ENCODE data around the gene PARD3B.
A peak's percentile ranks its signal among the peaks of the same experiment; 100 is the strongest.

PARD3B gene

DNA sequence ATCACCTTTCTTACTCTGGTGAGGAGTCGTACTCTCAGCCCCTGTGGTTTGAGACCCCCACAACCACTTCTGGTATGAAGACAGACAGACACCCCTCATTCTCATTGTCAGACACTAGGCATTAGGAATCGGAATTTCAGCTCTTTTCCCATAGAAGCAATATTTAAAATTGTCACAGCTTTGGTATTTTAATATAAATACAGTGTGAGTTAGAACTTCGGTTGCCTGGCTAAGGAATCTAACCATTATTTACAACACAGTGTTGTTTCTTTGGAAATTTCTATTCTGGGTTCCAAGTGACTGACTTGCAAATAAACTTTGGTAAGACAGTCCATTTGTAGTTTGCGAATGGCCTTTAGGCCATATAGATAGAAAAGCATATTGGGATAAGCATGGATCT lies 318.1 kb downstream of the PARD3B start:
- TF ChIP-seq ZNF274 (IDR thresholded peaks at IDR 0.05; ENCODE audit: low read depth, low read length) (no peak), YY1 (IDR thresholded peaks at IDR 0.05; ENCODE audit: insufficient read depth, insufficient read length) (no peak), SUZ12 (IDR thresholded peaks at IDR 0.05; ENCODE audit: extremely low read depth, insufficient read depth, insufficient read length) (no peak)
- Histone ChIP-seq H3K9ac (ENCODE audit: insufficient read length, low read depth) (no peak overlapping the region), H3K36me3 (ENCODE audit: insufficient read depth, insufficient read length, low read length) (no peaks in the 10 kb centered on the region), H3K4me3 (ENCODE audit: insufficient read length, low read depth) (no peak overlapping the region), H3K4me1 (ENCODE audit: insufficient read depth, insufficient read length) (no peaks in the 10 kb centered on the region), H3K27me3 (ENCODE audit: insufficient read depth, insufficient read length) (no peaks in the 10 kb centered on the region), H3K9me3 (ENCODE audit: insufficient read depth, low read length) (no peaks in the 10 kb centered on the region)
- DNase-seq (ENCODE audit: low read depth, low spot score) = no peak

DNA sequence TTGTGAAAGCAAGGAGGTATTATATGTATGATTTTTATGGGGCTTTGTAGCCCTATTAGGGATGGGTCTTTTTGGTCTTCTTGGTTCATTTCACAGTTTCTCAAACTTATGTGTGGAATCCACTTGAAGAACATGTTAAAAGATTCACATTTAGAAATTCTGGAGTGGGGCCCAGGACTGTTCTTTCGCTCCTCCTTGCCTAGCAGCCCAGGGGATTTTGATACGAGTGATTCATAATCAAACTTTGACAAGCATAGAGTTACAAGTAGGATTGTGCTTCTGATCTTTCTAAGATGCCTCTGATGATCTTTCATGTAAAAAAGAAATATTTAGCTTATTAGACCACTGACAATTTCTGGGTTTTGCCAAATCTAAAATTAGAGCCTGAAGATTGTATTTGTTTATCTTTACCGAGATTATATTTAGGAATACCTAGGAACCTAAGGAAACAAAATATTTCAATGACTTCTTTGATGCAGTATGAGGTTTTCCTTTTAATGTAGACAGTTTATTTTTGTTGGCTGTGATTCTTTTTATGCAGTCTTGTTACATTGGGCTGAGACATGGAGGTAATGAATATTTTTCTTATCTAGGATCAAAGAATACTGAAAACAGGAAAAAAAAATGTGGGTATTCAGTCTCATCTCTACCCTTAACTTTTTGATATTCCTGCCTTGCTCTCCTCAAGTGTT lies 324.0 kb downstream of the PARD3B start:
- H3K4me1 ChIP-seq (ENCODE audit: insufficient read depth, insufficient read length) = no peaks in the 10 kb centered on the region

DNA sequence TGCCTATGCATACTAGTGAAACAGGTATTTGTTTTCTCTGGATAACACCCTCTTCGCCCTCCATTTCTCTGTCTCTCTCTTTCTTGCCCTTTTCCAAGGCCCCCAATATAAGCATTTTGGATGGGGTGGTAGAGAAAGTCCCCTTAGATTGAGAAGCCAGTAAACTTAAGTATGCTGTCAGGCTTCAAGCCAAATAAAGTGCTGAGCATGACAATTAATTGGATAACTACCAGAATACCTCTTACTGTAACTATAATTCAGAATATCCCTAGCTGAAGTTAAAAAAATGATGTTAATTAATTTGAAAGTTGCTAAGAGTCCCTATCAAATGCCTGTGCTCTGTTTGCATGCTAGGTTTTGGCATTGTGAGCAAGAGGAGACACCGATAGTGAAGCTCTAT lies 324.8 kb downstream of the PARD3B start:
- TF ChIP-seq SUZ12 (IDR thresholded peaks at IDR 0.05; ENCODE audit: extremely low read depth, insufficient read depth, insufficient read length) = no peak
- no peaks in the 10 kb centered on the region for H3K36me3 ChIP-seq (ENCODE audit: insufficient read depth, insufficient read length, low read length)
- no peak for DNase-seq (ENCODE audit: low read depth, low spot score)
- H3K4me3 ChIP-seq (ENCODE audit: insufficient read length, low read depth) = no peak overlapping the region
- H3K4me1 ChIP-seq (ENCODE audit: insufficient read depth, insufficient read length) = no peaks in the 10 kb centered on the region
- H3K9me3 ChIP-seq (ENCODE audit: insufficient read depth, low read length) = no peaks in the 10 kb centered on the region
- H3K9ac ChIP-seq (ENCODE audit: insufficient read length, low read depth) = no peak overlapping the region
- H3K27me3 ChIP-seq (ENCODE audit: insufficient read depth, insufficient read length) = no peaks in the 10 kb centered on the region

More for the DNA sequence above, 324.0 kb downstream of the PARD3B start:
- DNase-seq (ENCODE audit: low read depth, low spot score) = no peak
- no peaks in the 10 kb centered on the region for H3K9me3 ChIP-seq (ENCODE audit: insufficient read depth, low read length)
- H3K36me3 ChIP-seq (ENCODE audit: insufficient read depth, insufficient read length, low read length) = no peaks in the 10 kb centered on the region
- no peak overlapping the region for H3K4me3 ChIP-seq (ENCODE audit: insufficient read length, low read depth)
- H3K9ac ChIP-seq (ENCODE audit: insufficient read length, low read depth) = no peak overlapping the region
- H3K27me3 ChIP-seq (ENCODE audit: insufficient read depth, insufficient read length) = no peaks in the 10 kb centered on the region
- no peak for TF ChIP-seq ZNF274 (IDR thresholded peaks at IDR 0.05; ENCODE audit: low read depth, low read length)

DNA sequence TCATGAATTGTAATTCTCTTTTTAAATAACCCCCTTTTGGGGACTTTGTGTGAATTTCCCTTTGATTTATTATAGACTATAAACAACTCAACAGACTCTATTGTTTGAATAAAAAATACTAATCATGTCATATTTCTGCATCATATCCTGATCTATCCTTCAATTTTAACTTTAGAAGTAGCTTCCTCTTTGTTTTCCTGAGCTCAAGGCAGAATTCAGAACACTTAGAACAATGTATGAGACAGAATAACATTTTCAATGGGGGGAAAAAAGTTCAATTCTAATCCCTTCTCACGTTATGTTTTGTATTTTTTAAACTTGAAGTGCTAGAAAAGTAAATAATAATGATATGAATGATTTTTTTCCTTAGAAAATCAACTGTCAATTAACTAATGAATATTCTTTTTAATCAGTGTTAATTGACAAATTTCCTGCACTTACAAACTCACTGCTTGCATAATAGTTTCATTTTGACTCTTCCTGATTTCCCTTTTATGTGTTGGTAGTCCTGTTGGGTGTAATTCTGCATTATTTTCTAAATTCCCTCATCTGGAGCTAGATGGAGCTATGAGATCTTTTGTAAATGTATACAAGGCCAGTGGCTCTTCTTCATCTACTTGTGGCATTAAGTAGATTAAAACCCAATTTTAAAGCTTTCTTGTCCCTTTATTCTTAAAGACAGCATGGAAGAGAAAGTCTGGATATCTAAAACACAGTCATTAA lies 326.1 kb downstream of the PARD3B start:
- Histone ChIP-seq H3K27me3 (ENCODE audit: insufficient read depth, insufficient read length) (no peaks in the 10 kb centered on the region), H3K4me3 (ENCODE audit: insufficient read length, low read depth) (no peak overlapping the region), H3K36me3 (ENCODE audit: insufficient read depth, insufficient read length, low read length) (no peaks in the 10 kb centered on the region), H3K9ac (ENCODE audit: insufficient read length, low read depth) (no peak overlapping the region), H3K4me1 (ENCODE audit: insufficient read depth, insufficient read length) (no peaks in the 10 kb centered on the region), H3K9me3 (ENCODE audit: insufficient read depth, low read length) (no peaks in the 10 kb centered on the region)
- peak; percentile 5 for DNase-seq (ENCODE audit: low read depth, low spot score)
- TF ChIP-seq ZNF274 (IDR thresholded peaks at IDR 0.05; ENCODE audit: low read depth, low read length) (no peak), YY1 (IDR thresholded peaks at IDR 0.05; ENCODE audit: insufficient read depth, insufficient read length) (no peak), SUZ12 (IDR thresholded peaks at IDR 0.05; ENCODE audit: extremely low read depth, insufficient read depth, insufficient read length) (no peak)

DNA sequence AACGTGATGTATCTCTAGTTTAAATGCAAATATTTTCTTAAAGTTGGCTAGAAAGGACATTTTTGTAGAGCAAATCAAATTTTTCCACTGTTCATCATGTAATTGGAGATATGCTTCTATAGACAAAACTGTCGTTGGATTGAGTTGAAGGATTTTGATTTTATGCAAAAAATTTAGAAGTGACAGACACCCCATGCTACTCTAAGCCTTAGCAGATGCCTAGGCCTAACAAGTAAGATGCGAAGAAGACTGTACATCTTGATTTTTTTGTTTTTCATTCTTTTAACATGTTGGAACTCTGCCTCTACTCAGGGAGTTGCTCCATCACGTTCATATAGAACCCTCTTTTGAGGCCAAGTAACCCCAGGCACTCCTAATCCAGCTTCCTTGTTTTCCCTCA lies 331.0 kb downstream of the PARD3B start:
- H3K36me3 ChIP-seq (ENCODE audit: insufficient read depth, insufficient read length, low read length) = no peaks in the 10 kb centered on the region
- no peak overlapping the region for H3K4me3 ChIP-seq (ENCODE audit: insufficient read length, low read depth)
- no peaks in the 10 kb centered on the region for H3K9me3 ChIP-seq (ENCODE audit: insufficient read depth, low read length)
- TF ChIP-seq SUZ12 (IDR thresholded peaks at IDR 0.05; ENCODE audit: extremely low read depth, insufficient read depth, insufficient read length) (no peak), ZNF274 (IDR thresholded peaks at IDR 0.05; ENCODE audit: low read depth, low read length) (no peak), YY1 (IDR thresholded peaks at IDR 0.05; ENCODE audit: insufficient read depth, insufficient read length) (no peak)
- no peaks in the 10 kb centered on the region for H3K4me1 ChIP-seq (ENCODE audit: insufficient read depth, insufficient read length)
- H3K27me3 ChIP-seq (ENCODE audit: insufficient read depth, insufficient read length) = no peaks in the 10 kb centered on the region
- DNase-seq (ENCODE audit: low read depth, low spot score) = no peak
- no peak overlapping the region for H3K9ac ChIP-seq (ENCODE audit: insufficient read length, low read depth)

DNA sequence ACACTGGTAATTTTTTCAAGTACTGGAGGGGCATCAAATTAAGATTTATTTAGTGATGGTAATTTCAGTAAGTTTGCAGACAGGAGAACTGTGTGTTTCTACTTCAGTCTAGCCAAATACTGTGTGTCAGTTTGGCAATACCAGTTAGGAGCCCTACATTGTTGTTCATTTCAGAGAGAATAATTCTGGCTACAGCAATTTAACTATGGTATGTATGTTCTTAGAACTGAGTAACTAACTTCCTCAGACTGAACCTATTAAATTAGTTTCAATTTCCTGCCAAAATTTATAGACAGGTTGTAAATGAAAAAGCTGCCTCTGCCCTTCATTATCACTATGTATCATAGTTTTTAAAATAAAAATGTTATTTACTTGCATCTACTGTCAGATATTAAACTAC lies 332.4 kb downstream of the PARD3B start:
- Histone ChIP-seq H3K4me1 (ENCODE audit: insufficient read depth, insufficient read length) (no peaks in the 10 kb centered on the region), H3K9me3 (ENCODE audit: insufficient read depth, low read length) (no peaks in the 10 kb centered on the region), H3K9ac (ENCODE audit: insufficient read length, low read depth) (no peak overlapping the region), H3K4me3 (ENCODE audit: insufficient read length, low read depth) (no peak overlapping the region), H3K27me3 (ENCODE audit: insufficient read depth, insufficient read length) (no peaks in the 10 kb centered on the region), H3K36me3 (ENCODE audit: insufficient read depth, insufficient read length, low read length) (no peaks in the 10 kb centered on the region)
- TF ChIP-seq YY1 (IDR thresholded peaks at IDR 0.05; ENCODE audit: insufficient read depth, insufficient read length) (no peak), ZNF274 (IDR thresholded peaks at IDR 0.05; ENCODE audit: low read depth, low read length) (no peak)
- DNase-seq (ENCODE audit: low read depth, low spot score) = no peak

DNA sequence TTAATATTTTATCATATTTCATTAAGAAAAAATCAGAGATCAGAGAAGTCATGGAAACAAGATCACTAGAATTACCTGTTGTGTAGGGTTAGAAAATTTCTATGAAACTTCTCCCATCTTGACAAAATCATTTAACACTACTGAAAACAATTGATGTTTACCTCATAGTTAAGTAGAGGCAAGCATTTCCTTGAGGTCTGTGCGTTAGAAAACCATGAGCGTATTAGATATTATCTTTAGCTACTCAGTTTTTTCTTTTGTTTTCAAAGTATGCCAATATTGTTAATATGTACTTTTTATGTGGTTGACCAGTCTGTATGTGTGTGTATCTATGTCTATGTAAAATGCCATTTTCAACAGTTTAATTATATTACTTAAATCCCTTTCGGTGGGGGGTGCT lies 335.7 kb downstream of the PARD3B start:
- no peak overlapping the region for H3K4me3 ChIP-seq (ENCODE audit: insufficient read length, low read depth)
- no peaks in the 10 kb centered on the region for H3K27me3 ChIP-seq (ENCODE audit: insufficient read depth, insufficient read length)
- no peak overlapping the region for H3K9ac ChIP-seq (ENCODE audit: insufficient read length, low read depth)
- H3K9me3 ChIP-seq (ENCODE audit: insufficient read depth, low read length) = no peaks in the 10 kb centered on the region
- DNase-seq (ENCODE audit: low read depth, low spot score) = no peak
- H3K4me1 ChIP-seq (ENCODE audit: insufficient read depth, insufficient read length) = no peaks in the 10 kb centered on the region
- no peaks in the 10 kb centered on the region for H3K36me3 ChIP-seq (ENCODE audit: insufficient read depth, insufficient read length, low read length)
- TF ChIP-seq SUZ12 (IDR thresholded peaks at IDR 0.05; ENCODE audit: extremely low read depth, insufficient read depth, insufficient read length) = no peak
- TF ChIP-seq ZNF274 (IDR thresholded peaks at IDR 0.05; ENCODE audit: low read depth, low read length) = no peak
- TF ChIP-seq YY1 (IDR thresholded peaks at IDR 0.05; ENCODE audit: insufficient read depth, insufficient read length) = no peak

Measured in NT2/D1 (cell line).